ENCODE measurements around the gene CDH13.

DNA sequence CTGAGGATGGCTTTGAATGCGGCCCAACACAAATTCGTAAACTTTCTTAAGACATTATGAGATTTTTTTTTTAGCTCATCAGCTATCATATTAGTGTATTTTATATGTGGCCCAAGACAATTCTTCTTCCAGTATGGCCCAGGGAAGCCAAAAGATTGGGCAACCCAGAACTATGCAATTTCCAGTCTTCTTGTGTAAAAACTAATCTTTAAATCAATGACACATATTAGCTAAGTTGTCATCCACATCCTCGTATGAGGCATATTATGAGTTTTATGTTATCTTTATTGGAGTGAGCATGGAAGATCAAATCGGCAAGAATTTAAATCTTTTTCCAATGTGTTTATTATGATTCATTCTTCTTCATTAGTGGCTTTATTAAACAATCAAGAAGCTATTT lies 982.4 kb downstream of the CDH13 start:
- TF ChIP-seq, protein P1, sequence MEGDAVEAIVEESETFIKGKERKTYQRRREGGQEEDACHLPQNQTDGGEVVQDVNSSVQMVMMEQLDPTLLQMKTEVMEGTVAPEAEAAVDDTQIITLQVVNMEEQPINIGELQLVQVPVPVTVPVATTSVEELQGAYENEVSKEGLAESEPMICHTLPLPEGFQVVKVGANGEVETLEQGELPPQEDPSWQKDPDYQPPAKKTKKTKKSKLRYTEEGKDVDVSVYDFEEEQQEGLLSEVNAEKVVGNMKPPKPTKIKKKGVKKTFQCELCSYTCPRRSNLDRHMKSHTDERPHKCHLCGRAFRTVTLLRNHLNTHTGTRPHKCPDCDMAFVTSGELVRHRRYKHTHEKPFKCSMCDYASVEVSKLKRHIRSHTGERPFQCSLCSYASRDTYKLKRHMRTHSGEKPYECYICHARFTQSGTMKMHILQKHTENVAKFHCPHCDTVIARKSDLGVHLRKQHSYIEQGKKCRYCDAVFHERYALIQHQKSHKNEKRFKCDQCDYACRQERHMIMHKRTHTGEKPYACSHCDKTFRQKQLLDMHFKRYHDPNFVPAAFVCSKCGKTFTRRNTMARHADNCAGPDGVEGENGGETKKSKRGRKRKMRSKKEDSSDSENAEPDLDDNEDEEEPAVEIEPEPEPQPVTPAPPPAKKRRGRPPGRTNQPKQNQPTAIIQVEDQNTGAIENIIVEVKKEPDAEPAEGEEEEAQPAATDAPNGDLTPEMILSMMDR (IDR thresholded peaks at IDR 0.05; ENCODE audit: low read depth, low read length, poor library complexity, severe bottlenecking): no peak
- no peak for TF ChIP-seq EZH2phosphoT487 (IDR thresholded peaks at IDR 0.05; ENCODE audit: borderline replicate concordance, low read length)

Measured in DOHH2 (cell line).